Liver (tissue), 3 donors: Measurements from ENCODE around the gene GATM.

Source experiments
- EGR1 ChIP-seq, 2 donors: IDR thresholded peaks; 2 replicates each; pipeline ENCODE4 v1.6.1; 2016 to 2018; ENCODE audit warnings: antibody characterized with exemption in 2 of 2, low read depth in 2 of 2
- FOXA1 ChIP-seq: IDR thresholded peaks from 2 replicates; pipeline ENCODE4 v1.6.1; 2016; ENCODE audit warnings: antibody characterized with exemption
- GABPA ChIP-seq, 2 donors: IDR thresholded peaks in 1 of 2; conservative IDR thresholded peaks in 1 of 2; 2 replicates each; pipeline ENCODE4 v1.6.1; 2016; ENCODE audit warnings: antibody characterized with exemption in 2 of 2, mild to moderate bottlenecking in 1 of 2, moderate library complexity in 1 of 2
- HNF4G ChIP-seq: IDR thresholded peaks from 2 replicates; pipeline ENCODE4 v1.6.1; 2016; ENCODE audit warnings: antibody characterized with exemption
- MAX ChIP-seq: IDR thresholded peaks from 2 replicates; pipeline ENCODE4 v1.6.1; 2016; ENCODE audit warnings: antibody characterized with exemption
- RAD21 ChIP-seq, 2 donors: IDR thresholded peaks; 2 replicates each; pipeline ENCODE4 v1.6.1; 2016; ENCODE audit warnings: antibody characterized with exemption in 2 of 2, mild to moderate bottlenecking in 2 of 2
- REST ChIP-seq: IDR thresholded peaks from 2 replicates; pipeline ENCODE4 v1.6.1; 2016; ENCODE audit warnings: antibody characterized with exemption, mild to moderate bottlenecking
- RXRA ChIP-seq, 2 donors: IDR thresholded peaks; 2 replicates each; pipeline ENCODE4 v1.6.1; 2017 to 2018; ENCODE audit warnings: antibody characterized with exemption in 2 of 2, mild to moderate bottlenecking in 1 of 2
- SP1 ChIP-seq: IDR thresholded peaks from 2 replicates; pipeline ENCODE4 v1.6.1; 2018; ENCODE audit warnings: antibody characterized with exemption, mild to moderate bottlenecking
- TAF1 ChIP-seq: conservative IDR thresholded peaks from 2 replicates; pipeline ENCODE4 v1.6.1; 2016; ENCODE audit warnings: antibody characterized with exemption, mild to moderate bottlenecking
- YY1 ChIP-seq: IDR thresholded peaks from 2 replicates; pipeline ENCODE4 v1.6.1; 2016; ENCODE audit warnings: antibody characterized with exemption, mild to moderate bottlenecking
- TF ChIP-seq, protein P1 (sequence below): fragments of 150-350 bp; IDR thresholded peaks from 2 replicates; pipeline ENCODE4 v1.5.1; 2017; ENCODE audit warnings: improper control_type of control experiment, low read depth, low read length; ENCODE audit not compliant: missing input control
- TF ChIP-seq, protein P2 (sequence below): IDR thresholded peaks from 2 replicates; pipeline ENCODE4 v1.6.1; 2016; ENCODE audit warnings: antibody characterized with exemption
- TF ChIP-seq, protein P3 (sequence below): IDR thresholded peaks from 2 replicates; pipeline ENCODE4 v1.6.1; 2016; ENCODE audit warnings: antibody characterized with exemption
- donor health status: healthy.
- donor health status: healthy.

- TF ChIP-seq RXRA (IDR thresholded peaks at IDR 0.05) = no peak
- TF ChIP-seq REST = no peak
- TF ChIP-seq MAX = no peak
- TF ChIP-seq, protein P1, sequence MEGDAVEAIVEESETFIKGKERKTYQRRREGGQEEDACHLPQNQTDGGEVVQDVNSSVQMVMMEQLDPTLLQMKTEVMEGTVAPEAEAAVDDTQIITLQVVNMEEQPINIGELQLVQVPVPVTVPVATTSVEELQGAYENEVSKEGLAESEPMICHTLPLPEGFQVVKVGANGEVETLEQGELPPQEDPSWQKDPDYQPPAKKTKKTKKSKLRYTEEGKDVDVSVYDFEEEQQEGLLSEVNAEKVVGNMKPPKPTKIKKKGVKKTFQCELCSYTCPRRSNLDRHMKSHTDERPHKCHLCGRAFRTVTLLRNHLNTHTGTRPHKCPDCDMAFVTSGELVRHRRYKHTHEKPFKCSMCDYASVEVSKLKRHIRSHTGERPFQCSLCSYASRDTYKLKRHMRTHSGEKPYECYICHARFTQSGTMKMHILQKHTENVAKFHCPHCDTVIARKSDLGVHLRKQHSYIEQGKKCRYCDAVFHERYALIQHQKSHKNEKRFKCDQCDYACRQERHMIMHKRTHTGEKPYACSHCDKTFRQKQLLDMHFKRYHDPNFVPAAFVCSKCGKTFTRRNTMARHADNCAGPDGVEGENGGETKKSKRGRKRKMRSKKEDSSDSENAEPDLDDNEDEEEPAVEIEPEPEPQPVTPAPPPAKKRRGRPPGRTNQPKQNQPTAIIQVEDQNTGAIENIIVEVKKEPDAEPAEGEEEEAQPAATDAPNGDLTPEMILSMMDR = no peak
- TF ChIP-seq YY1 = no peak
- TF ChIP-seq, protein P2, sequence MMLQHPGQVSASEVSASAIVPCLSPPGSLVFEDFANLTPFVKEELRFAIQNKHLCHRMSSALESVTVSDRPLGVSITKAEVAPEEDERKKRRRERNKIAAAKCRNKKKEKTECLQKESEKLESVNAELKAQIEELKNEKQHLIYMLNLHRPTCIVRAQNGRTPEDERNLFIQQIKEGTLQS = no peak
- TF ChIP-seq FOXA1 = no peak
- no peak for TF ChIP-seq HNF4G
- TF ChIP-seq, protein P3, sequence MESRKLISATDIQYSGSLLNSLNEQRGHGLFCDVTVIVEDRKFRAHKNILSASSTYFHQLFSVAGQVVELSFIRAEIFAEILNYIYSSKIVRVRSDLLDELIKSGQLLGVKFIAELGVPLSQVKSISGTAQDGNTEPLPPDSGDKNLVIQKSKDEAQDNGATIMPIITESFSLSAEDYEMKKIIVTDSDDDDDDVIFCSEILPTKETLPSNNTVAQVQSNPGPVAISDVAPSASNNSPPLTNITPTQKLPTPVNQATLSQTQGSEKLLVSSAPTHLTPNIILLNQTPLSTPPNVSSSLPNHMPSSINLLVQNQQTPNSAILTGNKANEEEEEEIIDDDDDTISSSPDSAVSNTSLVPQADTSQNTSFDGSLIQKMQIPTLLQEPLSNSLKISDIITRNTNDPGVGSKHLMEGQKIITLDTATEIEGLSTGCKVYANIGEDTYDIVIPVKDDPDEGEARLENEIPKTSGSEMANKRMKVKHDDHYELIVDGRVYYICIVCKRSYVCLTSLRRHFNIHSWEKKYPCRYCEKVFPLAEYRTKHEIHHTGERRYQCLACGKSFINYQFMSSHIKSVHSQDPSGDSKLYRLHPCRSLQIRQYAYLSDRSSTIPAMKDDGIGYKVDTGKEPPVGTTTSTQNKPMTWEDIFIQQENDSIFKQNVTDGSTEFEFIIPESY = no peak
- no peak for TF ChIP-seq RAD21 (IDR thresholded peaks at IDR 0.05)
- no peak for TF ChIP-seq EGR1 (IDR thresholded peaks at IDR 0.05; ENCODE audit: low read depth in 2 of 2)
- no peak for TF ChIP-seq TAF1
- no peak for TF ChIP-seq SP1
- TF ChIP-seq GABPA (IDR thresholded peaks at IDR 0.05 in 1 of 2, conservative IDR thresholded peaks at IDR 0.05 in 1 of 2) = no peak
Measured at GRCh38 chr15:45385590-45385989, 7.2 kb upstream of the GATM start.
